Caco-2 (cell line): ENCODE results near the gene EXOC6B. TPM values are rescaled to one million over a fixed set of nuclear protein-coding genes. Genes with fewer than 3 reads are reported as not detected.

Source experiments
- BruUV-seq: library from RNA; stranded (reverse); fragments of 400-500 nt; replicated peaks from 2 replicates; lab custom pipeline; 2021; lab: Mats Ljungman, UMichigan
- CTCF ChIA-PET: fragments of 300-600 bp; sonication (Branson Sonifier 250); formaldehyde crosslinking; loops from one replicate; lab custom pipeline; 2022; ENCODE audit warnings: antibody characterized with exemption; lab: Charles Lee
- POLR2A ChIA-PET: fragments of 300-600 bp; sonication (Branson Sonifier 250); formaldehyde crosslinking; loops from one replicate; lab custom pipeline; 2022; ENCODE audit warnings: antibody characterized with exemption; lab: Charles Lee
- DNase-seq, 2 experiments: peaks; one replicate each; pipeline versions ENCODE4 v3.0.0 to v3.0.0-alpha.2; 2020 to 2022
- H3K27me3 ChIP-seq: replicated peaks from 2 replicates; pipeline ENCODE4 v1.6.0; 2011; ENCODE audit warnings: low read length; ENCODE audit not compliant: control insufficient read depth, insufficient read depth
- H3K36me3 ChIP-seq: 2 replicates; pipeline ENCODE4 v1.5.1; 2011; ENCODE audit warnings: low read length; ENCODE audit not compliant: control insufficient read depth, insufficient read depth
- H3K4me1 ChIP-seq: fragments of 250-450 bp; sonication (Bioruptor Pico); 2 replicates; pipeline ENCODE4 v1.5.1; 2020; ENCODE audit warnings: mild to moderate bottlenecking
- H3K4me3 ChIP-seq: 2 replicates; pipeline ENCODE4 v1.5.1; 2011; ENCODE audit warnings: low read depth, mild to moderate bottlenecking, control low read depth, low read length
- H3K9me3 ChIP-seq: fragments of 250-450 bp; sonication (Bioruptor Pico); 2 replicates; pipeline ENCODE4 v1.5.1; 2020; ENCODE audit warnings: mild to moderate bottlenecking, moderate library complexity
- H3K27ac Mint-ChIP-seq: one replicate; pipeline ENCODE4 v1.8.0; 2022; ENCODE audit warnings: mixed read lengths; ENCODE audit not compliant: unreplicated experiment
- H3K27me3 Mint-ChIP-seq: one replicate; pipeline ENCODE4 v1.8.0; 2022; ENCODE audit warnings: mixed read lengths; ENCODE audit not compliant: insufficient read depth, unreplicated experiment
- H3K36me3 Mint-ChIP-seq: one replicate; pipeline ENCODE4 v1.8.0; 2022; ENCODE audit warnings: mild to moderate bottlenecking, mixed read lengths; ENCODE audit not compliant: insufficient read depth, unreplicated experiment
- H3K4me1 Mint-ChIP-seq: one replicate; pipeline ENCODE4 v1.8.0; 2022; ENCODE audit warnings: low read depth, mixed read lengths; ENCODE audit not compliant: unreplicated experiment
- H3K4me3 Mint-ChIP-seq: one replicate; pipeline ENCODE4 v1.8.0; 2022; ENCODE audit warnings: mild to moderate bottlenecking, moderate library complexity, mixed read lengths; ENCODE audit not compliant: unreplicated experiment
- H3K9me3 Mint-ChIP-seq: one replicate; pipeline ENCODE4 v1.8.0; 2022; ENCODE audit warnings: mixed read lengths; ENCODE audit not compliant: unreplicated experiment
- CTCF ChIP-seq, 2 experiments: fragments of 200-600 bp in 1 of 2; IDR thresholded peaks; 1 replicate in 1 of 2; 2 replicates in 1 of 2; pipeline versions ENCODE4 v1.5.1 to v1.8.0; 2011 to 2022; ENCODE audit warnings: antibody characterized with exemption in 1 of 2, control low read depth in 1 of 2, inconsistent platforms in 1 of 2, low read depth in 1 of 2, low read length in 1 of 2, mild to moderate bottlenecking in 1 of 2, moderate library complexity in 1 of 2; ENCODE audit not compliant: insufficient read depth in 1 of 2, severe bottlenecking in 1 of 2, unreplicated experiment in 1 of 2
- intact Hi-C: fragments of 100-400 bp; cut with micrococcal nuclease; formaldehyde crosslinking; loops from one replicate; pipeline ENCODE4 v1.10.0; 2022; ENCODE audit not compliant: unreplicated experiment
- total RNA-seq: library from RNA; stranded (reverse); gene quantifications from 2 replicates; pipeline ENCODE4 v1.2.3, GENCODE V29; 2022

Gene EXOC6B
- total RNA-seq, 1 experiment from 2014 or later: 36.1 TPM

- Mint-ChIP-seq H3K4me1 (peaks cover 24% of the 10 kb centered on the region), H3K36me3 (peaks cover 6% of the 10 kb centered on the region), H3K4me3 (no peak overlapping the region), H3K27ac (no peak overlapping the region), H3K27me3 (no peaks in the 10 kb centered on the region), H3K9me3 (no peaks in the 10 kb centered on the region)
- Histone ChIP-seq H3K4me1 (peaks cover 53% of the 10 kb centered on the region), H3K36me3 (no peaks in the 10 kb centered on the region), H3K9me3 (no peaks in the 10 kb centered on the region), H3K27me3 (no peaks in the 10 kb centered on the region), H3K4me3 (no peak overlapping the region)
- TF ChIP-seq CTCF (IDR thresholded peaks at IDR 0.05; ENCODE audit: insufficient read depth in 1 of 2, low read depth in 1 of 2, low read length in 1 of 2, severe bottlenecking in 1 of 2, unreplicated experiment in 1 of 2): no peak
- DNase-seq: no peak
- ChIA-PET POLR2A (no interaction called here), CTCF (no interaction called here)
- no TSS peak for BruUV-seq
- intact Hi-C loops: no loop called here
These were observed 252.6 kb downstream of the EXOC6B start for GRCh38 chr2:72573232-72573631.

GRCh38 chr2:72572501-72572900, 253.3 kb downstream of the EXOC6B start:
- TF ChIP-seq CTCF (IDR thresholded peaks at IDR 0.05; ENCODE audit: insufficient read depth in 1 of 2, low read depth in 1 of 2, low read length in 1 of 2, severe bottlenecking in 1 of 2, unreplicated experiment in 1 of 2): no peak
- no peaks in the 10 kb centered on the region for H3K9me3 ChIP-seq
- ChIA-PET POLR2A (no interaction called here), CTCF (no interaction called here)
- no peak overlapping the region for H3K4me3 ChIP-seq
- peaks cover 53% of the 10 kb centered on the region for H3K4me1 ChIP-seq
- no peak overlapping the region for H3K27ac Mint-ChIP-seq
- H3K36me3 Mint-ChIP-seq: peaks cover 6% of the 10 kb centered on the region
- no peaks in the 10 kb centered on the region for H3K27me3 Mint-ChIP-seq
- H3K27me3 ChIP-seq: no peaks in the 10 kb centered on the region
- intact Hi-C loops: no loop called here
- peak overlapping the region; percentile 9 for H3K4me3 Mint-ChIP-seq
- H3K36me3 ChIP-seq: no peaks in the 10 kb centered on the region
- no TSS peak for BruUV-seq
- peak in 1 of 2 experiments; percentile 21 for DNase-seq
- peaks cover 18% of the 10 kb centered on the region for H3K4me1 Mint-ChIP-seq
- no peaks in the 10 kb centered on the region for H3K9me3 Mint-ChIP-seq

GRCh38 chr2:72570413-72570812, 255.4 kb downstream of the EXOC6B start:
- H3K4me1 Mint-ChIP-seq: peaks cover 18% of the 10 kb centered on the region
- no TSS peak for BruUV-seq
- Histone ChIP-seq H3K36me3 (no peaks in the 10 kb centered on the region), H3K9me3 (no peaks in the 10 kb centered on the region), H3K27me3 (no peaks in the 10 kb centered on the region), H3K4me3 (no peak overlapping the region), H3K4me1 (peaks cover 41% of the 10 kb centered on the region)
- H3K27me3 Mint-ChIP-seq: no peaks in the 10 kb centered on the region
- H3K9me3 Mint-ChIP-seq: no peaks in the 10 kb centered on the region
- DNase-seq: peak in 1 of 2 experiments; percentile 26
- H3K27ac Mint-ChIP-seq: peak overlapping the region; percentile 20
- H3K36me3 Mint-ChIP-seq: peaks cover 6% of the 10 kb centered on the region
- no peak overlapping the region for H3K4me3 Mint-ChIP-seq
- ChIA-PET CTCF (no interaction called here), POLR2A (no interaction called here)
- intact Hi-C loops: loop anchor here (1.0 kb wide), 1 partner anchor 22 kb away; no protein-coding TSS in a partner anchor
- no peak for TF ChIP-seq CTCF (IDR thresholded peaks at IDR 0.05; ENCODE audit: insufficient read depth in 1 of 2, low read depth in 1 of 2, low read length in 1 of 2, severe bottlenecking in 1 of 2, unreplicated experiment in 1 of 2)
